Stimulated activated CD8-positive, alpha-beta memory T cell treated with anti-CD3 and anti-CD28 coated beads, Interleukin-15, amount 100 ng/mL, for 24 hours (primary cell): ENCODE data around the gene SUCLG2.

Experiments
- DNase-seq: peaks from one replicate; pipeline ENCODE4 v3.0.0-alpha.2; 2020; ENCODE audit warnings: low read depth

SUCLG2 gene

DNA sequence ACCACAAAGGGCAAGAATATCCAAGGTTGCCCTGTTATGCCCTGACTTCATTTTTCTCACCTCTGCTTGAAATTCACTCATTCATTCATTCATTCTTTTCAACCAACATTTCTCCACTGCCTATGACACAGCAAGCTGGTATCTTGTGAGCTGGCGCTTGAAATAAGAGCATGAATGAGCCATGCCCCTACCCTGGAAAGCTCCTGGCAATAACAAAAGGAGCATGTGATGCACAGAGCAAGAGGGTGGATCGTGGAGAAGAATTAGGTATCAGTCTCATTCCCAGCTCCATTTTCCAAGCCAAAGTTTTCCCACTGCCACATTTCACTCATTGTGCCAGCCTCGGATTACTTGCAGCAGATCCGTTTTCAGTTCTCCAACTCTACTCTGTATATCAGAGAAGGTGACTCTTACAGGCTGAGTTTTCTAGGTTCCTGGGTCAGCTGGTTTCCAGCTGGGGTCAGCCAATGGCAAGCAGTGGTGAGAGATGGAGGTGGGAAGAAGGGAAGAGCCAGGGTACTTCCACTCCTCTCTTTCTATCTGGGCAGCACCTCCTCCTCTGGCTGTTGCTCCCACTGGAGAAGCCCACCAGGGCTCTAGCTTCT lies 144.8 kb downstream of the SUCLG2 start:
- DNase-seq: no peak

DNA sequence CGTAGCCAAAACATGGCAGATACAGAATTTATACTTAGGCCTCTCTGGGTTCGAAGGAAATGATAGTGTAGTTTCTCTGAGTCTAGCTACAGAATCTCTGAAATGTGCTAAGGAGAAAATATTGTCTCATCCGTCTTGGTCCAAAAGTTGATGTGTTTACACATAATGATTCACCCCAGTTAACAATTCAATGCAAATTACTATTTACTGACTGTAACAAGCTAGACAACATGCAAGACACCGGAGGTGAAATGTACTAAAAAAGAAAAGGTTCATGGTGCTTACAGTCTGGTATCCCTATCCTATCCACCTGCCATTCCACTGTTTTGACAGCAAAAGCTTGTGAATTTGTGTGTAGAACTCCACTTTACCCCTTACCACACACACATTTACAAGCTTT lies 146.8 kb downstream of the SUCLG2 start:
- DNase-seq: no peak

DNA sequence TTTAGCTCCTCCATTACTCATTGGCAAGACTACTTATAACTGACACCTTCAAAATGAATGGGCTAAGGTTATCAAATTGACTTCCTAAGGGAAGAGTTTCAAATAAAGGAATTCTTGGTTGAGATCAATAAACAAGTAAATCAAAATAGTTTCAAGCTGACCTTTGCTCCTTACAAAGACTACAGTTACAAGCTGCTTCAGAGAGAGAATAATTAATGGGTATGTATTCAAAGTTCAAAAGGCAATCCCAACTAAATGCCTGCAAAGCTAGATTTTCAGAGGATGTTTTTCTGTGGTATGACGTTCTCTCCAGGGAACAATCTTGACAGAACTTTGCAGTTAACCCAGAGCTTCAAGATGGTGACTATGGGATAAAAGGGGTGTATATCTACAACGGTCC lies 153.7 kb downstream of the SUCLG2 start:
- no peak for DNase-seq

DNA sequence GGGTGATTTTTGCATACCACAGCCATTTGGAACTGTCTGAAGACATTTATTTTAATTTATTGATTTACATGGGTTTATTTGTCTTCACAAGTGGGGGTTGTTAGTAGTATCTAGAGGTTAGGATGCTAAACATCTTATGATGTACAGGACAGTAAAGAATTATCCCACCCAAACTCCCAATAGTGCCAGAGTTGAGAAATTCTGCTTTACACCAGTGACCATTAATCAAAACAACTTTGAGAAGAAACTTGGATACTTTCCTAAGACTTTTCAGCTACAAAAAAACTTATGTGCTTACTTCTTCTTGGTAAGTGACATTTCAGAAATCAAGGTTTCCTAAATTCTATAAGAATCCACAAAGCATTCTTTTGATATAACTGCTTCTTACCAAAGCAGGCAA lies 156.7 kb downstream of the SUCLG2 start:
- DNase-seq: no peak

DNA sequence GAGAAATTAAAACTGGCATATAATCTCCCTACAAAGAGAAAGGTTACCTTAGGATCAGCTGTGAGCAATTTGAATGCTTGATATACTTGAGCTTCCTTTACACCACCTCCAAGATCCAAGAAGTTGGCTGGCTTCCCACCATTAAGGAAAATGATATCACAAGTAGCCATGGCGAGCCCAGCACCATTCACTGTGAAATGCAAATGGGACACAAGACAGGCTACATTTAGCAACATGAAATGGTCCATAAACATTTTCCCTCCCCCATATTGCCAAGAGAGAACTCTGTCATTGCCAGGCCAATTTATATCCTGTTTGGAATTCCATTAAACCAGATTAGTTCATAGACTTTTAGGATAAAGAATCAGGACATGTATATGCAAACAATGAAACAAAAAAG lies 158.7 kb downstream of the SUCLG2 start:
- no peak for DNase-seq

DNA sequence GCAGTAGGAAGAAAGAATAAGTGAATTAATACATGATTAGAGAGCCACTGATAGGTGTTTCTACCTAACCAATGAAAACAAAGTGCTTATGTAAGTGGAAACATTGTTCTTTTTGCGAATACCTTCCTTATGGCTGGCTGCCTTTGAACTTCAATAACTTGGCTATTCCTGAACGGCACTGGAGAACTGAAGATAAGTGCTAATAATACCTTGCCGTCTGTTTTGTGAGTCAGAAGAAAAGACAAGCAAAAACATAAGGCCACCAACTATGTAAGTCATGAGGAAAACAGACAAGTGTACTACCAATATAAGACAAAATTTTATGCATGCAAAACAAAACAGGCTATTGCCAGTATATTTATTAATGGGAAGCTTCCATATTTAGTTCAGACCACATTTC lies 160.6 kb downstream of the SUCLG2 start:
- no peak for DNase-seq

DNA sequence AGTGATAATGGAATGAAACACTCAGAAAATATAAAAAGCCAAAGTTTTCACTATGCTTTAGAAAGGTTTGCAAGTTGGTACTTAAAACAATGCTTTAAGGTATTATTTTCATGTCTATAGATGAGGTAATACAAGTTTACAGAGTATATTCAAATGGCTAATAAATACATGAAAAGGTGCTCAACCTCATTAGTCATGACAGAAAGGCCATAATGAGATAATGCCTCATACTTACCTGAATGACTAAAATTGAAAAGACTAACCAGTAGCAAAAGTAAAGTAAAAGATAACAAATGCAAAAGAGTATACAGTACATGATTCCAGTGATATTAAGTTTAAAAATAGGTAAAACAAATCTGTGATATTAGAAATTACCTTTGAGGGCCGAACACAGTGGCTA lies 163.8 kb downstream of the SUCLG2 start:
- DNase-seq: no peak

DNA sequence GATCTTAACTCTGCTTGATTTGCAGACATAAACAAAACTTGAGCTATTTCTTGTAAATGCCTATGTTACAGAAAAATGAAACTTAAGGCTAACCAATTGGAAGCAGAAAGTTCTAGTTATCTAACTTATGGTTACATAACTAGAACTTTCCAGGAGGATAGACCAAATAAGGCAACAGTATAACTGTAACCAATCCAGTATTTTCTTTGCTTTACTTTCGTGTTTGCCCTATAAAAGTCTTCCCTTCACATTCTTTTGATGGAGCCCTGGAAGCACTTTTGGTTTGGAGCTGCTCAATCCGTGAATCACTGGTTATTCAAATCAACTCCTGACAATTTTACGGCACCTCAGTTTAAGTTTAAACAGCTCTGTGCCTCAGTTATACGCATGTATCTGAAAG lies 164.6 kb downstream of the SUCLG2 start:
- DNase-seq: no peak

DNA sequence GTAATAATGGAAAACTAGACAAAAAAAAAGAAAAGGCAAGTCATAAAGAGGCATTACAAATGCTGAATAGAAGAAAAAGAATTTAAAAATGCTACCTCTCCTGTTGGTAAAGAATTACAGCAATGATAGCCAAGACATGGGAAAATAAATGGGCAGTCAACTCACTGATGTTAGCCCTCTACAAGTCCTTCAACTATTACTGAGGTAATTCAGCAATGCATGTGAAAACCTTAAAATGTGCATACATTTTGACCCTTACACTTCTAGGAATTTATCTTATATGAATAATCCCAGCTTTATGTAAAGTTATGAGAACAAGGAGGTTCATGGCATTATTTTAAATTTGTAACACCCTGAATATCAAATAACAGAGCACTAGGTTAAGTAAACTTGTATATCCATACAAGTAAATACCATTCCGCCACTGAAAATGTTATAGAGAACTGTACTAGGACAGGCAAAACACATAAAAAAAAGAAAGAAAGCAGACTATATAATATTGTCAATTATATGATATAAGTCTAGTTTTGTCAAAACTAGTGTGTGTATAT lies 166.8 kb downstream of the SUCLG2 start:
- no peak for DNase-seq

DNA sequence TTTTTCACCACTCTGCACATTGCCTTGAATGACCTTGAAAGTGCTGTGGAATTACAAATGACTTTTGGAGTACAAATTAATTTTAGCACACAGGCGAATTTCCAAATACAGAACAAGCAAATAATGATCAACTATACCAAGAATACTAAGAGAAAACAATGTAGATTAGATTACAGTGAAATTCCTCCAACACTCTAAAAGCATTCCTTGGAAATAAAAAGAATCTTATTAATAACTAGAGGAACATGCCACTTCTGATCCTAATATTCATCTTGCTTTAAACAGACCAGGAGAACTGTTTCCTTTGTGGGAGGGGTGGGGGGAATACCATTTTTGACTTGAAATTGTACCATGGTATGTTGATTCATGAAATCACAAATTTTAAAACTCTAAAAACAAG lies 167.5 kb downstream of the SUCLG2 start:
- no peak for DNase-seq

DNA sequence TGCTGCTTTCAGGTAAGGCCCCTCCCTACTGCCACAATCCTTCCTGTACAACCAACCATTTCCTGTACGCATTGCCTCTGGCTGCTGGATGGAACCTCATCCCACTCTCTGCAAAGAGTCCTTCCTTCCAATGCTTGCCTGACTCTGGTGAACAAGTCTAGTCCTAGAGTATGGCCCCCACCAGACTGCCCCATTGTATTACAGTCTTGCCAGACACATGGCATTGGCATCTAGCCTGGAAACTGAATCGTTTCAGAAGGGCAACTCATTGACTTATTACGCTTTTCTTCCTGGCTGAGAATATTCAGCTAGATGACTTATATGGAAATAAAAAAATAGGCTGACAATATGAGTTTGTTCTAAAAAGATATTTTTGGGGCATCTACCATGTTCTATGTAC lies 170.3 kb downstream of the SUCLG2 start:
- DNase-seq: no peak

DNA sequence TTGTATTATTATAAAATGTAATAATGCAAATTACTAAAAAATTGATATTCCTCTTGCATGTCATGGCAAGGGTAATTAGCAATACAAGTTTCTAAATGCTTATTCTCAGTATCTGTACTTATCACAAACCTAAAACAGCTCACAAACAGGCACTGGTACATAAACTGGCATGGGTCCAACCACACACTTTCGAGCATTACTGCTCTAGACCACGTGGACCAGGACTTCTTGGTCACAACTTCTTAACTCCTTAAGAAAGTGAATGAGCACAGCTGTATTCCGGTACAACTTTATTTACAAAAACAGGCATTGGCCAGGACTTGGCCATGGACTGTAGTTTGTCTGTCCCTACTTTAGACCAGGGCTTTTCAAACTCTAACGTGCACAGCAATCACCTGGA lies 173.3 kb downstream of the SUCLG2 start:
- no peak for DNase-seq

DNA sequence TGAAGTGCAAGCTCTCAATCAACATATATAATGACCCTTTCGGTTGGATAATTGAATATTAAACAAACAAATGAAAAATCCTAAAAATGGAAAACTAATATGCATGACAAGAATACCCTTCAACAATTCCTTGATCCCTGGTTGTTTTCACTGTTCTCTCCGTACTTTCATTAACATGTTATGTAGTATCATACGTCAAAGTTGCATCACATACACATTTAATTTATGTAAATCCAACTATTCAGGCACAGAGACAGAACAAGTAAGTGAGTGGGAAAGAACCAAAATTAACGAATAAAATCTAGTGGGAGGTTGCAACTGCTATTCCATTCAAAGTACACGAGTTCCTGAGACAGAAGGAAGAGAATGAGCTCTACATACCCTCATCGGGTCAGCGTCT lies 176.0 kb downstream of the SUCLG2 start:
- no peak for DNase-seq

DNA sequence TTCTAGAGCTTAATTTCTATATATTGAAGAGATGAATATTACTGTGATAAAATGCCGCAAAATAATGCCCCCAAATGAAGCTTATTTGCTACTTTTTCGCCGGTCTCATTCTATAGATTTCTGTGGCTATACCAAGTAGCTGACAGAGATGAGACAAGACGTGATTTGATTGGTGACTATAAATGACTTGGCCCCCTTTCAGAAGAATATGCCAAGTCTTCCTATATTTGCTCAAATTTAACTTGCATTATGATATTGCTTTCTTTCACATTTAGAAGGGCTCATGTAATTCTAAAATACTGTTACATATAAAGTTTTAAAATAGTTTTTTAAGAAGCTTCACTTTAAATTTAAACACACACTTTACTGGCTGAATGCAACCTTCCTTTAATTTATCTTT lies 180.1 kb downstream of the SUCLG2 start:
- no peak for DNase-seq

DNA sequence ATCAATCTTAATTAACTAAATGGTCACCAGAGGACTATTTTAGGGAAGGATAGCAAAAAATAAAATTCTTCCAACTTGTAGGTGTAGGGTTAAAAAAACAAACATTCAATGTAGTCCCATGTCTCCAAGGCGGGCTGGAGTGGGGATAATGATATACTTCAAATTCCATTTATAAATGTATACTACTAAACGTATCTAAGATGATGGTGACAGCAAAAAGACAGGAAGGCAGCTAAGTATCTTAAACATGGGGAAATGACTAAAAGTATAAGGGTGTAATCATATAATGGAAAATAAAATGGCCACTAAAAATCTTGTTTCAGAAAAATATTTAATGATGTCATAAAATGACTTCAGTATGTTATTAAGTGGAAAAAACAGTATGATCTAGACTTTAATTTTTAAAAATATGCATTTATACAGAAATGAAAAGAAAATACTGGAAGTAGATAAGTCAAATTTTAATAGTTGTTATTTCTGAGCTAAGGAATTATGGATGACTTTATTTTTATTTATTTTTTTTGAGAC lies 181.7 kb downstream of the SUCLG2 start:
- no peak for DNase-seq

DNA sequence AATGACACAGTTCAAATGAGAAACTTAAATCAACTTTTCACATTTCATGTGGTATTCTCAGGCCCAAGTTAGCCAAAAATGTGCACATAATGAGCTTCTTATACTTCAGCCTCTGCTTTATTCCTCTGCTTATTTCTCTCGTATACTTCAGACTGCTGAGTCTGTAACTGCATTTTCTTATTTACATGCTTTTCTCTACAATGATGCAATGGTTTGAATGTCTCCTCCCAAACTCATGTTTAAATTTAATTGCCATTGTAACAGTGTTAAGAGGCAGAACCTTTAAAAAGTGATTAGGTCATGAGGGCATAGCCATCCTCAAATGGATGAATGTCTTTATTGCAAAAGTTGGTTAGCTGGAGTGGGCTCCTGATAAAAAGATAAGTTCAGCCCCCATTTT lies 184.2 kb downstream of the SUCLG2 start:
- no peak for DNase-seq

DNA sequence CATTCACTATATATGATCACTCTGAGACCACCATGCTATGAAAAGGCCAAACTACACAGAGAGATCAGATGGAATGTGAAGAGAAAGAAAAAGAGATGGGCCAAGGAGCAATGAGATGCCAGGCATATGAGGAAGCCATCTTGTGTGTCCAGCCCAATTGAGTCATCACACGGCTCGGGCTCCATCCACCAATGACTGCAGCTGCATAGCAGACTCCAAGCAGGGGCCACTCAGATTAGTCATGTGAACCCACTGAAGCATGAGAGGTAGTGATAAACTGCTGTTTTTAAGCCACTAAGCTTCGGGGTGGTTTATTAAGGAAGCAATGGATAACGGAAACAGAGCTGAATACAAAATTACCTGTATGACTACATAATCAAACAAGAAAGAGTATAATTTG lies 185.9 kb downstream of the SUCLG2 start:
- DNase-seq: no peak

DNA sequence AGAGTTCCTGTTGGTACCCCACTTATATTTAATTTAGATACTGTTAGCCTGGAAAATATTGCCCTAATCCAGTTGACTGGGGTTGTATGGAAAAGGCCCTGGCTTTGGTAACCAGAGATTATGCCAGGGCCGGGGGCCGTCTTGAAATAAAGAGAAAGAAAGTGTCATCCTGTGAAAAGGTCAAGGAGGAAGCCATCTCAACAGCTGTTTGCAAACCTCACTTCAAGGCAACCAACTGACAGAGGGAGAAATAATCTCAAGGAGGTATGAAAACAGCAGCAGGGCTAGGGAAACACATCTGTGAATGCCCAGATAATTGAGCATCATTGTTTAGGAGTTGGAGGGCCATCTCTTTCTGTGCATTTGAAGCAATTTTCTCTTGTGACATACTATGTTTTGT lies 190.8 kb downstream of the SUCLG2 start:
- no peak for DNase-seq

DNA sequence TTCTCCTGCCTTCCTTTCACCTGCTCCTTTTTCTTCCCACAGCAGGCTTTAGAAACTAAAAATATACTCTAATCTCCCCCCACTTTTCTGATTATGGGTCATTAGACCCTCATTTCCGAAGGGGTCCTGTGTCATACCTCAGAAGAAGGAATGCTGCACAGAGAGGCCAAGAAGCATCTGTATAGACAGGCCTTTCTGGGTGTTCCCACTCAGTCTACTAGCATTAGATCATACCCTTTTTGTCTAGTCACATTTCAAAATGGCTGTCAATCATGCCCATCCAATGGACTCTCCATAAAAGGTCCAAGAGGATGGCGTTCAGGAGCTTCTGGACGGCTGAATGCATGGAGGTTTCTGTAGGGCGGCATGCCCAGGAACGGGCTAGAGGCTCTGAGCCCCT lies 192.2 kb downstream of the SUCLG2 start:
- DNase-seq: no peak

DNA sequence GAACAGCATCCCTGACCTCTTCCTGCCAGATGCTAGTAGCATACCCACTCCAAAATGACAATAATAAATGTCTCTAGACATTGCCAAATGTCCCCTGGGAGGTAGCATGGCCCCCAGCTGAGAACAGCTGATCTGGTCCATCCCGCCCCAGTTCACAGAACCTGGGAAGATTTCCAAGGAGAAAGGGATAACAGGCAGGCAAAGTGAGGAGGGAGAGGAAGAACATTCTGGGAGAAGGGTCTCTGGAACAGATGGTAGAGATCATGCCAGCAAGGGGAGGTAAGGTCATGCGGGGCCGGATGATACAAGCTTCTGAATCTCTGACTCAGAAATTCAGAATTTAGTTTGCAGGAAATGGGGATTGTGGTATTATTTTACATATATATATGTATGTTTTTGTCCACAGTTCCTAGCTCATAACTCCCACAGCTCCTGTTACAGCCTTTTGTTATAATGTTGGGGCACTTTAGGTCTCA lies 192.7 kb downstream of the SUCLG2 start:
- no peak for DNase-seq

DNA sequence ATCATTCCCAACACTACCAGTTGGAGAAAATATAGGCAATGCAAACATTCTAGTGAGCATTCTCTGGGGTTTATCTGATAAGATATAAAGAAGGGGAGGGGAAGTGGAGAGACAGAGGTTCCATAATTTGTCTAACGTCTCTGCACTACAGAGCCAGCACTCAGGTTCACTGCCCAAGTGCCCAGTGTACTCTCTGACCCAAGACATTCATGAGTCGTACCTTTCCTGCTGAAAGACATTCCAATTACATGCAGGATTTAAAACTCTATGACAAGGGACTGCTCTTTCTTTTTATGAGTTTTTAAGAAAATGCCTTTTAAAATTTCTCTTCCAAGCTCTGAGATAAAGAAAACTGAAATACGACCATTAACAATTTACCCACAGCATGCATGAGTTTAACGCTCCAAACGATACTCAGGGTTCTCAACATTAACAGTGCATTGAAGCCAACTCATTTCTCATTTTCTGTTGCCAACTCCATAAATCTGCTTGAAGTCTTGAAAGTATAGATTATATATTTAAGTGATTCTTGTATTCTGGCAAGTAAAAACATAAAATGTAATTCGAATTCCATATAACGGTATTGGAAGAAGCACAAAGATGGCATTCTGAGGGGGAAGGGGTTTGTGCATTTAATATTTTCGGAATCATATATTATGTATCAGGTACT lies 193.4 kb downstream of the SUCLG2 start:
- no peak for DNase-seq

DNA sequence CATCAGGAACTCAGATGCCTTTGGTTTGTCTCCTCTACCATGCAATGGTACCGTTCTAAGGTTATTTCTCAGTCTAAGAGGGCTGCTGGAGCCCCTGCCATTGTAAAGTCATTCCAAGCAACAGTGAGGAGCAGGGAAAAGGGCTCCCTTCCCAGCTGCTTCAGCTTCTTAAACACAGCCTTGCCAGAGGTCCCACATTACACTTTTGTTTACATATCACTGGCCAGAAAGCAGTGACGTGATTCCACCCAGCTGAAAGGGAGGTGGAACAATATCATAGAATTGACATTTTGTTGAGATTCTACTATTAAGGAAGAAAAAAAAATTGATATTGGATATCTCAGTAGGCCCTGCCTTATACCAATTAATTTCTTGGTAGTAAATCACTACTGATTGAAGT lies 194.6 kb downstream of the SUCLG2 start:
- DNase-seq: no peak

DNA sequence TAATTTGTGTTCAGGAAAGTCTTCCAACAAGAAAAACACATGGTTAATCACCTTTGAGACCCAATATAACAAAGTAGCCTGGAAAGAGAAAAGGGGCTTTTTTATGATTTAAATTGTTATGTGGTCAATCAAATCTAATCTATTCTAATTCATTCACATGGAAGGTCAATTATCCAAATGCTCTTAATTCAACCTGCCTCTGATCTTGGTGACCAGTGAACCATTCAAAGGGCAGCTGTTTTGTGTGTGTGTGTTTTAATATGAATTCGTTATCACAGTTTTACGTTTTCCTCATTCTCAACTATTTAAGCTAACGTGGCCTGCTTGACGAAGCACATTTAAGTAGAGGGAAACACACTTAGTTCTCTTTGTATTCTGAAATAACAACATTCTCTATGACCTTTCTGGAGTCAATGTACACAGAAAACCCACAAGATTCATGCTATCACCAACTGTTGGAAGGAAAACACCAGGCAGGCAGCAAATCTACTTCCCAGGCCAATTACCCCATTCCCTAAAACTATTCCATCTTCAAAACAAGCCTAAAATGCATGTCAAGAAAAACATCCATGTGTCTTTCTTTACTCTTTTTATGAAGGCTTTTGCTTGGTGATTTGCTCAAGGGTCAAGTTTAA lies 195.4 kb downstream of the SUCLG2 start:
- DNase-seq: no peak
